Ectodermal cell (in vitro differentiated cells): ENCODE data around the gene SFSWAP.
"Not testable (repeated sequence)": the region's sequence is repeated elsewhere in the genome, so short reads cannot be mapped to it uniquely, and the experiment has no call there.

Source experiments
- H3K27ac ChIP-seq: 2 replicates; pipeline ENCODE4 v1.7.0; 2013; ENCODE audit warnings: mild to moderate bottlenecking, low read depth, low read length; ENCODE audit not compliant: insufficient read depth, poor library complexity, severe bottlenecking
- H3K27me3 ChIP-seq: 2 replicates; pipeline ENCODE4 v1.7.0; 2013; ENCODE audit warnings: mild to moderate bottlenecking, low read length; ENCODE audit not compliant: insufficient read depth, control insufficient read depth, poor library complexity, severe bottlenecking
- H3K36me3 ChIP-seq: one replicate; pipeline ENCODE4 v1.7.0; 2013; ENCODE audit warnings: low read length; ENCODE audit not compliant: control insufficient read depth, insufficient read depth
- H3K4me1 ChIP-seq: one replicate; pipeline ENCODE4 v1.7.0; 2013; ENCODE audit warnings: low read length; ENCODE audit not compliant: control insufficient read depth, insufficient read depth
- H3K4me3 ChIP-seq: 2 replicates; pipeline ENCODE4 v1.7.0; 2013; ENCODE audit warnings: low read depth, low read length, control low read depth; ENCODE audit not compliant: insufficient read depth
- H3K9me3 ChIP-seq: 2 replicates; pipeline ENCODE4 v1.7.0; 2013; ENCODE audit warnings: mild to moderate bottlenecking, low read length, moderate library complexity; ENCODE audit not compliant: control insufficient read depth
- WGBS, 2 experiments: methylation state at CpG; one replicate each; pipeline ENCODE4 v1.1.7; 2013; ENCODE audit warnings: missing lambda C conversion rate in 2 of 2; 5-methylcytosine and 5-hydroxymethylcytosine counted together

SFSWAP gene

DNA sequence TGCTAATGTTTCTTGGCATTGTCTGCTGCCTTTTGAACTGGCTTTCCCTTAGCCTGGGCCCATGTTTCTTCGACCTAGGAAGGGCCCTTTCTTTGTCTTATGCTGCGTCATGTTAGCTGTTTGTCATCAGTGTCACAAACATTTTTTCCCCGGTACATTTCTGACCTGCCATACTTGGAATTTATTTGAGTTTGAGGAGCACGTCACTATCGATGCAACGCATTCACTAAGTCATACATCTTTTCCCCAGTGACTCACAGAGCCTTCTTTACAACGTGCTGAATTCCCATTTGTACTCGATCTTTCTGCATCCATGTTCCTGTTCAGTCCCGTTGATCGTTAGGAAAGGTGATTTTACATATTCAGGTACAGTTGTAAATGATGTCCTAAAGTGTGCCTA lies 61.1 kb downstream of the SFSWAP start:
- Histone ChIP-seq H3K36me3 (peaks cover 31% of the 10 kb centered on the region), H3K27ac (no peak overlapping the region), H3K27me3 (no peaks in the 10 kb centered on the region), H3K4me3 (no peak overlapping the region), H3K9me3 (no peaks in the 10 kb centered on the region), H3K4me1 (peaks cover 6% of the 10 kb centered on the region)
- 94 to 95% methylated on average over 10 of the region's 10 CpGs for WGBS, 2 experiments

DNA sequence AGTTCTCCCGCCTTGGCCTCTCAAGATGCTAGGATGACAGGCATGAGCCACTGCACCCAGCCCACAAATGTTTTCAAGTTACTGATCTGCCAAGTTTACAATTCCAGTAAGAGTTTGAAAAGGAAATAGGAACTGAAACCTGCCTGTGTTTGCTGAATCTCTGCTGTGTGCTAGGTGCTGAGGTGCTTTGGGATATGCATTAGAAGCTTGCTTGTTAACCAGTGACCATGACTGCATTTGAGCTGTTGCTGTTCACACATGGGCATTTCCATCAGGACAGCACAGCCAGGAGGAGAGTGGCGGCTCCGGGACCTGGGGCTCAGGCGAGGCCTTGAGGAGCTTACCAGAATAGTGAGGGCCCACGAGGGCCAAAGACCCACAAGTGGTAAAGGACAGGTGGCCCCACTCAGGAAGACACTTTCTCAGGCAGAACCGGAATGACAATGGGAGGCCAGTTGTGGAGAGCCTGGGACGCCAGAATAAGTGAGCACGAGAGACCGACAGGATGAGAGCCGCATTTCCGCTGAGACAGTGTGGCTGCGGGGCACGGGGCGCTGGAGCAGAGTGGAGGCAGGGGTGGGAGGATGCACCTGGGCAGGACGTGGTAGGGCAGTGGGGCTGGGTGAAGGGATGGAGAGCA lies 62.8 kb downstream of the SFSWAP start:
- Histone ChIP-seq H3K4me1 (peaks cover 6% of the 10 kb centered on the region), H3K36me3 (peaks cover 16% of the 10 kb centered on the region), H3K9me3 (no peaks in the 10 kb centered on the region), H3K4me3 (no peak overlapping the region), H3K27me3 (no peaks in the 10 kb centered on the region), H3K27ac (no peak overlapping the region)
- 63 to 65% methylated on average over 15 of the region's 15 CpGs for WGBS, 2 experiments

DNA sequence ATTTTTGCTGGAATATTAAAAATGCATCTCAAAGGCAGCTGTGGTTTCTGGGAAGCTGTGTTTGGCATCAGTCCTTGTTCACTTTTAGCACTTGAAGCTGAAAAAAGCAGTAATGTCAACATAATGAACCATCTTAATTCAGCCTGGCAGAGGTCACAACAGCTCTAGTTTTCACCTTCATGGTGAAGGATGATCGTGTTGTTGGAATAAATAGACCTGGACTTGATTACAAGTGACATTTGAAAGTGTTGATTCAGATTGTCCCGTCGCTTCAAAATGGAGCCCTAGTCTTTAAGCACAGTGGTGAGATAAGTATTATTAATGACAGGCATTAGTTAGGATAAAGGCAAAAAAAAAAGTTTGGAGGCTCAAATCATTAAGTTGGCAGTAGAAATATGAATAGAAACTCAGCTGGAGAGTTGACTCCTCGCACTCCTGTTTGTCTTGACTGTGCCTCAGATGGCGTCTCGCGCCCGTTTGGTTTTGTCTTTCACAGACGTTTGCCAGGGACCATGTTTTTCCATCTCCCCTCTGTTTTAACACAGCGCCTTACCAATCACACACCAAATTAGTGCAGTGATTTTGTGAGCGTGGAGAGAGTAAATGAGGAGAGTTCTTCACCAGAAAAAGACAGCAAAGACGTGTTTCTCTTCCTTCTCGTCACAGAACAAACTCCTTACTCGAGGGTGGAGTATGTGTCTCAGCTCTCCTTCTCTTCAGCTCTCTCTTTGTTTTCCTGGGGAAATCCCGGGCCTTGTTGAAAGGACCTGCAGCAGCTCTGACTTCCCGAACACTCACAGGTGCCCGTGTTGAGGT lies 63.9 kb downstream of the SFSWAP start:
- H3K27ac ChIP-seq, result peak overlapping the region; percentile 50
- WGBS, 2 experiments, result 53 to 63% methylated on average over 15 to 16 of the region's 17 CpGs
- H3K36me3 ChIP-seq, result peaks cover 21% of the 10 kb centered on the region

DNA sequence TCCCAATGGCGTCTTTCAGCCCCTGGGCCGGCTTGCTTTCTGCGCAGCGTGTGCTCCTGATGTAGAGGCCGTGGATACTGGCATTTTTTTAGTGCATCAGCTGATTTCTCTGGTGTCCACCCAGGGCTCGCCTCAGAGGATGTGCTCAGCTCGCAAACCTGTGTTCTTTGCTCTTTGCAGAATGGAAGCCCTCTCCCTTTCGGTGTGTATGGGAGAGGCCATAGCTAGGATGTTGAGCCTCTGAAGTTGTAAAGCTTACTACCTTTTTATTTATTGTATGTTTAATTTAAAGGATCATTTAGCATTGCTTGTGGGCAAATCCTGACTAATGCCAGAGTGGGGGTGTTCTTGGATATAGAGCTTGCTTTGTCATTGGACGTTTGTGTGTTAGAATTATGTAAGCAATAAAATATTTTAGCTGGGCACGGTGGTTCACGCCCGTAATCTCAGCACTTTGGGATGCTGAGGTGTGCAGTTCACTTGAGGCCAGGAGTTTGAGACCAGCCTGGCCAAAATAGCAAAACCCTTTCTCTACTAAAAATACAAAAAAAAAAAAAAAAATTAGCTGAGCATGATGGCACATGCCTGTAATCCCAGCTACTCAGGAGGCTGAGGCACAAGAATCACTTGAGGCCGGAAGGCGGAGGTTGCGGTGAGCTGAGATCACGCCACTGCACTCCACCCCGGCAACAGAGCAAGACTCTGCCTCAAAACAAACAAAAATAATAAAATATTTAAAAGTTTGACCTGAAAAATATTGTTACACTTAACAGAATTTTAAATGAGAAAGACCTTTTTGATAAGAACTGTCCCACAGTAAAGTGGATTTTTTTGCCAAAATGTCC lies 64.7 kb downstream of the SFSWAP start:
- no peaks in the 10 kb centered on the region for H3K27me3 ChIP-seq
- H3K9me3 ChIP-seq, result no peaks in the 10 kb centered on the region
- peaks cover 14% of the 10 kb centered on the region for H3K36me3 ChIP-seq
- WGBS, 2 experiments, result 85 to 88% methylated on average over 16 to 17 of the region's 17 CpGs
- peaks cover 6% of the 10 kb centered on the region for H3K4me1 ChIP-seq
- H3K4me3 ChIP-seq, result no peak overlapping the region
- H3K27ac ChIP-seq, result peak overlapping the region; percentile 50

More for the DNA sequence above, 63.9 kb downstream of the SFSWAP start:
- Histone ChIP-seq H3K27me3 (no peaks in the 10 kb centered on the region), H3K4me3 (no peak overlapping the region), H3K4me1 (peaks cover 6% of the 10 kb centered on the region), H3K9me3 (no peaks in the 10 kb centered on the region)

DNA sequence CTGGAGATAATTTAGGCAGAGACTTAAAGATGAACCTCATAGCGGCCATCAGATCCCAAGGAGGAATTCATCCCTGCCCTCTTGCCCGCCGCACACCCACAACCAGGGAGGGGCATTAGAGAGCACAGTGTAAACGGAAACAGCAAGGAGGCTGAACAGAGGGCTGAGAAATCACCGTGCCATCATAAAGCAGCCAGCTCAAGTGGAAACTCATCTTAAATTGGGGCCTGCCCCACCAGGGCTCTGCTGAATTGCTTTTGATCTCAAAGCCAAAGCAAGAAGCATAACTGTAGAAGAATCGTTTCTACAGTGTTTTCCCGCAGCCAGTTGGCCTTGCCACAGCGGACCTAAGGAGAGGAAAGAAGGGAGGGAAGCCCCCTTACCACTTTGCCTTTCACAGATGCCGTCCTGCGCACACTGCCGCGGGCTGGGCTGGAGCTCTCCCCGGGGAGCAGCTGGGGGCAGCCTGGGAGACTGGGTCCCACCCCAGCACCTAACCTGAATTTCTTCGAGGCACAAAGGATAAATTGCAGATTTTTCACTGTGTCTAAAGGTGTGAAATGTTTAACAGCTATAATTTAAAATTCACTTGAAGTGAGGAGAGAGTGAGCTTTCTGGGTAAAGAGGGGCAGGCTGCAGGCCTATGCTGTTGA lies 65.5 kb downstream of the SFSWAP start:
- H3K4me3 ChIP-seq, result no peak overlapping the region
- H3K4me1 ChIP-seq, result peaks cover 6% of the 10 kb centered on the region
- no peaks in the 10 kb centered on the region for H3K27me3 ChIP-seq
- H3K27ac ChIP-seq, result no peak overlapping the region
- H3K36me3 ChIP-seq, result peaks cover 7% of the 10 kb centered on the region
- 87% methylated on average over 14 of the region's 14 CpGs for WGBS, 2 experiments
- H3K9me3 ChIP-seq, result no peaks in the 10 kb centered on the region

DNA sequence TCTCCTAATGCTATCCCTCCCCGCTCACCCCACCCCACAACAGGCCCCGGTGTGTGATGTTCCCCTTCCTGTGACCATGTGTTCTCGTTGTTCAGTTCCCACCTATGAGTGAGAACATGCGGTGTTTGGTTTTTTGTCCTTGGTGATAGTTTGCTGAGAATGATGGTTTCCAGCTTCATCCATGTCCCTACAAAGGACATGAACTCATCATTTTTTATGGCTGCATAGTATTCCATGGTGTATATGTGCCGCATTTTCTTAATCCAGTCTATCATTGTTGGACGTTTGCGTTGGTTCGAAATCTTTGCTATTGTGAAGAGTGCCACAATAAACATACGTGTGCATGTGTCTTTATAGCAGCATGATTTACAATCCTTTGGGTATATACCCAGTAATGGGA lies 66.4 kb downstream of the SFSWAP start:
- H3K36me3 ChIP-seq, result peaks cover 10% of the 10 kb centered on the region
- 91 to 97% methylated on average over 5 of the region's 9 CpGs for WGBS, 2 experiments
- H3K27ac ChIP-seq, H3K4me1 ChIP-seq, H3K27me3 ChIP-seq, H3K4me3 ChIP-seq, H3K9me3 ChIP-seq: not testable (repeated sequence)

DNA sequence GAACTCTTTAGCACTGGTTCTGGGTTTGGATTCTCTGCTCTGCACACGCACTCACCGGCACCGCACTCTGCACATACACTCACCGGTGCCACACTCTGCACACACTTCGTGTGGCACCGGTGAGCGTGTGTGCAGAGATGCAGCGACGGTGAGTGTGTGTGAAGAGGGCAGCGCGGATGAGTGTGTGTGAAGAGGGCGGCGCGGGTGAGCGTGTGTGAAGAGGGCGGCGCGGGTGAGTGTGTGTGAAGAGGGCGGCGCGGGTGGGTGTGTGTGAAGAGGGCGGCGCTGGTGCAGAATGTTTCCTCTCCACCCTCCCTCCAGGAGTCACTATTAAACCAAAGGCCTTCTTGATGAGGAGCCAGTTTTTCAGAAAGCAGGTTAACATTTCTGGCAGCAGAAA lies 68.1 kb downstream of the SFSWAP start:
- Histone ChIP-seq H3K27me3 (no peaks in the 10 kb centered on the region), H3K4me1 (peaks cover 4% of the 10 kb centered on the region), H3K27ac (no peak overlapping the region), H3K4me3 (no peak overlapping the region), H3K9me3 (no peaks in the 10 kb centered on the region), H3K36me3 (peaks cover 10% of the 10 kb centered on the region)
- 97% methylated on average over 23 of the region's 23 CpGs for WGBS, 2 experiments

DNA sequence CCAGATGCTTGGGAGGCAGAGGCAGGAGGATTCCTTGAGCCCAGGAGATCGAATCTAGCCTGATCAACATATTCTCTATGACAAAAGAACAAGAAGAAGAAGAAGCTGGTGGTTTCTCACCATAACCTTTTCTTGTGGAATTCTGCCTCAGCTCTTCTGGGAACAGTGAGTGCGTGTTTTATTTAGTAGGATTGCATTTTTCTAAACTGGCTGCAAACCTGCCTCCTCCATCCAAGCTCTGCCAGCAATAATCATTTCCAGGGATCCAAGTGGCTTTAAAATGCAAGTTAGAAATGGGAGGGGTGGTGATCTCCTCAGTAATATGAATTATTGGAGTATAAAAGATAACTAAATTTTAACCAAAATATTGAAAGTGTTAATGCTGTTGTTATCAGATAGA lies 71.2 kb downstream of the SFSWAP start:
- 96 to 100% methylated on average over 2 of the region's 2 CpGs for WGBS, 2 experiments
- H3K4me1 ChIP-seq, result peaks cover 7% of the 10 kb centered on the region
- H3K27me3 ChIP-seq, result no peaks in the 10 kb centered on the region
- no peaks in the 10 kb centered on the region for H3K9me3 ChIP-seq
- H3K36me3 ChIP-seq, result peaks cover 10% of the 10 kb centered on the region
- H3K27ac ChIP-seq, result no peak overlapping the region
- no peak overlapping the region for H3K4me3 ChIP-seq

DNA sequence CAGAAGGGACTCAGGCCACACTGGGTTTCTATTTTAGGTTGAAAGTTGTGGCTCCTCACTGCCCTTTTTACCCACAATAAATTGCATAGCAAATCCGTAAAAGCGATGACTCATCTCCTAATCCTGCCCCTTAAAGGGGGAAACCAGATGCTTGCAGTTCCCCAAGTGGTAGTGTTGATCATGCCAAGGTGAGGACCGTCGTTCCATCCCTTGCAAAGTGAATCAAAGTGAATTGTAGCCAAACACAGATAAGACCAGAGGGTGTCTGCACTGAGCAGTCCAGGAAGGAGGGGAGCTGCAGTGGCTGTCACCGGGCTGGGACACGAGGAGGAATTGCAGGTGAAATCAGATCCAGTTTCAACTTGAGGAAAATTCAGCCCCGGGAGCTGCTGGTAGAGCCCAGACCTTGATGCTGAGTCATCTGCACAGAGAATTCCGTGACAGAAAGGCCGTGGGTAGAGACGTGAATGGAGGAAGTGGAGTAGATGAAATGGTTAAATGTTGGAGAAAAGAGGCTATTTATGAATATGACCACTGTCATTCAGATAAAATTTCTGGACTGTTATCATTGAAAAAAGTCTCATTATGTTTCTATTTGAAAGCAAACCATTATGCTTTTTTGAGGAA lies 73.1 kb downstream of the SFSWAP start:
- Histone ChIP-seq H3K4me3 (no peak overlapping the region), H3K27ac (no peak overlapping the region), H3K36me3 (peaks cover 9% of the 10 kb centered on the region), H3K9me3 (no peaks in the 10 kb centered on the region), H3K27me3 (no peaks in the 10 kb centered on the region), H3K4me1 (peaks cover 7% of the 10 kb centered on the region)
- WGBS, 2 experiments, result 53 to 60% methylated on average over 10 of the region's 10 CpGs
